Dendritic cell treated with granulocyte-macrophage colony-stimulating factor and Interleukin-4, amounts not matched to agents 40 ng/mL and 50 ng/mL, for 4 days (primary cell): ENCODE measurements around the gene COL4A6.

ENCODE experiments used
- H3K27ac Mint-ChIP-seq: one replicate; pipeline ENCODE4 v1.8.0; 2022; ENCODE audit warnings: mild to moderate bottlenecking, mixed read lengths
- H3K27me3 Mint-ChIP-seq: one replicate; pipeline ENCODE4 v1.8.0; 2022; ENCODE audit warnings: mild to moderate bottlenecking, mixed read lengths
- H3K36me3 Mint-ChIP-seq: one replicate; pipeline ENCODE4 v1.8.0; 2022; ENCODE audit warnings: low read depth, mixed read lengths
- H3K4me1 Mint-ChIP-seq: one replicate; pipeline ENCODE4 v1.8.0; 2022; ENCODE audit warnings: low read depth, mixed read lengths
- H3K4me3 Mint-ChIP-seq: one replicate; pipeline ENCODE4 v1.8.0; 2022; ENCODE audit warnings: mild to moderate bottlenecking, moderate library complexity, mixed read lengths
- H3K9me3 Mint-ChIP-seq: one replicate; pipeline ENCODE4 v1.8.0; 2022; ENCODE audit warnings: mixed read lengths
- intact Hi-C: fragments of 100-400 bp; cut with micrococcal nuclease; formaldehyde crosslinking; loops from one replicate; pipeline ENCODE4 v1.15.0; 2022

Gene COL4A6

GRCh38 chrX:108217876-108218275, 220.3 kb downstream of the COL4A6 start:
- no peak overlapping the region for H3K4me3 Mint-ChIP-seq
- intact Hi-C loops: no loop called here
- no peak overlapping the region for H3K27ac Mint-ChIP-seq
- no peaks in the 10 kb centered on the region for H3K9me3 Mint-ChIP-seq
- no peaks in the 10 kb centered on the region for H3K4me1 Mint-ChIP-seq
- no peaks in the 10 kb centered on the region for H3K36me3 Mint-ChIP-seq
- H3K27me3 Mint-ChIP-seq: no peaks in the 10 kb centered on the region

- Mint-ChIP-seq H3K9me3 (no peaks in the 10 kb centered on the region), H3K27ac (no peak overlapping the region)
Observed at GRCh38 chrX:108216919-108217571, 221.2 kb downstream of the COL4A6 start.

GRCh38 chrX:108216405-108216804, 221.8 kb downstream of the COL4A6 start:
- Mint-ChIP-seq H3K27ac (no peak overlapping the region), H3K36me3 (no peaks in the 10 kb centered on the region), H3K4me1 (no peaks in the 10 kb centered on the region), H3K4me3 (no peak overlapping the region), H3K9me3 (no peaks in the 10 kb centered on the region), H3K27me3 (no peaks in the 10 kb centered on the region)
- intact Hi-C loops: no loop called here

More at GRCh38 chrX:108216919-108217571, 221.2 kb downstream of the COL4A6 start:
- intact Hi-C loops: no loop called here
- Mint-ChIP-seq H3K27me3 (no peaks in the 10 kb centered on the region), H3K4me3 (no peak overlapping the region), H3K36me3 (no peaks in the 10 kb centered on the region), H3K4me1 (no peaks in the 10 kb centered on the region)

- no peaks in the 10 kb centered on the region for H3K27me3 Mint-ChIP-seq
- H3K4me3 Mint-ChIP-seq: no peak overlapping the region
- no peaks in the 10 kb centered on the region for H3K4me1 Mint-ChIP-seq
- H3K36me3 Mint-ChIP-seq: no peaks in the 10 kb centered on the region
- intact Hi-C loops: no loop called here
- no peaks in the 10 kb centered on the region for H3K9me3 Mint-ChIP-seq
- H3K27ac Mint-ChIP-seq: no peak overlapping the region
Observed at GRCh38 chrX:108211301-108211700, 226.9 kb downstream of the COL4A6 start.

GRCh38 chrX:108209006-108209554, 229.1 kb downstream of the COL4A6 start:
- intact Hi-C loops: no loop called here
- H3K4me3 Mint-ChIP-seq: no peak overlapping the region
- no peaks in the 10 kb centered on the region for H3K9me3 Mint-ChIP-seq
- peaks cover 7% of the 10 kb centered on the region for H3K27me3 Mint-ChIP-seq
- no peaks in the 10 kb centered on the region for H3K36me3 Mint-ChIP-seq
- no peak overlapping the region for H3K27ac Mint-ChIP-seq
- H3K4me1 Mint-ChIP-seq: no peaks in the 10 kb centered on the region

GRCh38 chrX:108203540-108203939, 234.7 kb downstream of the COL4A6 start:
- peaks cover 9% of the 10 kb centered on the region for H3K27me3 Mint-ChIP-seq
- no peaks in the 10 kb centered on the region for H3K4me1 Mint-ChIP-seq
- H3K27ac Mint-ChIP-seq: no peak overlapping the region
- no peak overlapping the region for H3K4me3 Mint-ChIP-seq
- no peaks in the 10 kb centered on the region for H3K36me3 Mint-ChIP-seq
- H3K9me3 Mint-ChIP-seq: no peaks in the 10 kb centered on the region
- intact Hi-C loops: no loop called here

GRCh38 chrX:108199691-108200090, 238.5 kb downstream of the COL4A6 start:
- Mint-ChIP-seq H3K4me1 (no peaks in the 10 kb centered on the region), H3K4me3 (no peak overlapping the region), H3K27ac (no peak overlapping the region), H3K27me3 (peaks cover 2% of the 10 kb centered on the region), H3K9me3 (no peaks in the 10 kb centered on the region), H3K36me3 (no peaks in the 10 kb centered on the region)
- intact Hi-C loops: no loop called here

- no peak overlapping the region for H3K27ac Mint-ChIP-seq
- H3K4me3 Mint-ChIP-seq: no peak overlapping the region
- intact Hi-C loops: no loop called here
Observed at GRCh38 chrX:108199041-108199440, 239.2 kb downstream of the COL4A6 start.

GRCh38 chrX:108198420-108198819, 239.8 kb downstream of the COL4A6 start:
- Mint-ChIP-seq H3K4me3 (no peak overlapping the region), H3K36me3 (no peaks in the 10 kb centered on the region), H3K27me3 (peaks cover 2% of the 10 kb centered on the region), H3K9me3 (no peaks in the 10 kb centered on the region), H3K4me1 (no peaks in the 10 kb centered on the region), H3K27ac (no peak overlapping the region)
- intact Hi-C loops: no loop called here

More at GRCh38 chrX:108199041-108199440, 239.2 kb downstream of the COL4A6 start:
- H3K4me1 Mint-ChIP-seq: no peaks in the 10 kb centered on the region
- peaks cover 2% of the 10 kb centered on the region for H3K27me3 Mint-ChIP-seq
- H3K9me3 Mint-ChIP-seq: no peaks in the 10 kb centered on the region
- no peaks in the 10 kb centered on the region for H3K36me3 Mint-ChIP-seq

- intact Hi-C loops: no loop called here
- Mint-ChIP-seq H3K4me1 (no peaks in the 10 kb centered on the region), H3K27me3 (no peaks in the 10 kb centered on the region), H3K9me3 (no peaks in the 10 kb centered on the region), H3K27ac (no peak overlapping the region), H3K4me3 (no peak overlapping the region), H3K36me3 (no peaks in the 10 kb centered on the region)
Observed at GRCh38 chrX:108186811-108187210, 251.4 kb downstream of the COL4A6 start.

GRCh38 chrX:108178143-108178498, 260.1 kb downstream of the COL4A6 start:
- no peak overlapping the region for H3K4me3 Mint-ChIP-seq
- no peaks in the 10 kb centered on the region for H3K9me3 Mint-ChIP-seq
- H3K27ac Mint-ChIP-seq: no peak overlapping the region
- H3K36me3 Mint-ChIP-seq: no peaks in the 10 kb centered on the region
- intact Hi-C loops: no loop called here
- no peaks in the 10 kb centered on the region for H3K4me1 Mint-ChIP-seq
- no peaks in the 10 kb centered on the region for H3K27me3 Mint-ChIP-seq

- Mint-ChIP-seq H3K4me3 (no peak overlapping the region), H3K9me3 (no peaks in the 10 kb centered on the region), H3K36me3 (no peaks in the 10 kb centered on the region), H3K27ac (no peak overlapping the region), H3K27me3 (no peaks in the 10 kb centered on the region), H3K4me1 (no peaks in the 10 kb centered on the region)
- intact Hi-C loops: no loop called here
Observed at GRCh38 chrX:108177351-108178142, 260.7 kb downstream of the COL4A6 start.

- no peaks in the 10 kb centered on the region for H3K36me3 Mint-ChIP-seq
- H3K4me1 Mint-ChIP-seq: no peaks in the 10 kb centered on the region
- no peaks in the 10 kb centered on the region for H3K27me3 Mint-ChIP-seq
- intact Hi-C loops: no loop called here
- no peak overlapping the region for H3K27ac Mint-ChIP-seq
- no peaks in the 10 kb centered on the region for H3K9me3 Mint-ChIP-seq
- H3K4me3 Mint-ChIP-seq: no peak overlapping the region
Observed at GRCh38 chrX:108173874-108174273, 264.3 kb downstream of the COL4A6 start.

GRCh38 chrX:108171671-108172070, 266.6 kb downstream of the COL4A6 start:
- H3K27ac Mint-ChIP-seq: no peak overlapping the region
- H3K4me1 Mint-ChIP-seq: no peaks in the 10 kb centered on the region
- no peak overlapping the region for H3K4me3 Mint-ChIP-seq
- no peaks in the 10 kb centered on the region for H3K36me3 Mint-ChIP-seq
- no peaks in the 10 kb centered on the region for H3K27me3 Mint-ChIP-seq
- intact Hi-C loops: no loop called here
- H3K9me3 Mint-ChIP-seq: no peaks in the 10 kb centered on the region
